Stimulated activated CD4-positive, alpha-beta T cell treated with anti-CD3 and anti-CD28 coated beads, Interleukin-2, amount 100 ng/mL, for 48 hours (primary cell): ENCODE data around the gene RIMBP3B.
"Not testable (repeated sequence)": the region's sequence is repeated elsewhere in the genome, so short reads cannot be mapped to it uniquely, and the experiment has no call there.

ENCODE experiments used
- DNase-seq, 2 donors: peaks; one replicate each; pipeline ENCODE4 v3.0.0-alpha.2; 2020

Gene RIMBP3B, protein sequence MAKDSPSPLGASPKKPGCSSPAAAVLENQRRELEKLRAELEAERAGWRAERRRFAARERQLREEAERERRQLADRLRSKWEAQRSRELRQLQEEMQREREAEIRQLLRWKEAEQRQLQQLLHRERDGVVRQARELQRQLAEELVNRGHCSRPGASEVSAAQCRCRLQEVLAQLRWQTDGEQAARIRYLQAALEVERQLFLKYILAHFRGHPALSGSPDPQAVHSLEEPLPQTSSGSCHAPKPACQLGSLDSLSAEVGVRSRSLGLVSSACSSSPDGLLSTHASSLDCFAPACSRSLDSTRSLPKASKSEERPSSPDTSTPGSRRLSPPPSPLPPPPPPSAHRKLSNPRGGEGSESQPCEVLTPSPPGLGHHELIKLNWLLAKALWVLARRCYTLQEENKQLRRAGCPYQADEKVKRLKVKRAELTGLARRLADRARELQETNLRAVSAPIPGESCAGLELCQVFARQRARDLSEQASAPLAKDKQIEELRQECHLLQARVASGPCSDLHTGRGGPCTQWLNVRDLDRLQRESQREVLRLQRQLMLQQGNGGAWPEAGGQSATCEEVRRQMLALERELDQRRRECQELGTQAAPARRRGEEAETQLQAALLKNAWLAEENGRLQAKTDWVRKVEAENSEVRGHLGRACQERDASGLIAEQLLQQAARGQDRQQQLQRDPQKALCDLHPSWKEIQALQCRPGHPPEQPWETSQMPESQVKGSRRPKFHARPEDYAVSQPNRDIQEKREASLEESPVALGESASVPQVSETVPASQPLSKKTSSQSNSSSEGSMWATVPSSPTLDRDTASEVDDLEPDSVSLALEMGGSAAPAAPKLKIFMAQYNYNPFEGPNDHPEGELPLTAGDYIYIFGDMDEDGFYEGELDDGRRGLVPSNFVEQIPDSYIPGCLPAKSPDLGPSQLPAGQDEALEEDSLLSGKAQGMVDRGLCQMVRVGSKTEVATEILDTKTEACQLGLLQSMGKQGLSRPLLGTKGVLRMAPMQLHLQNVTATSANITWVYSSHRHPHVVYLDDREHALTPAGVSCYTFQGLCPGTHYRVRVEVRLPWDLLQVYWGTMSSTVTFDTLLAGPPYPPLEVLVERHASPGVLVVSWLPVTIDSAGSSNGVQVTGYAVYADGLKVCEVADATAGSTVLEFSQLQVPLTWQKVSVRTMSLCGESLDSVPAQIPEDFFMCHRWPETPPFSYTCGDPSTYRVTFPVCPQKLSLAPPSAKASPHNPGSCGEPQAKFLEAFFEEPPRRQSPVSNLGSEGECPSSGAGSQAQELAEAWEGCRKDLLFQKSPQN (N-terminal part only)

DNA sequence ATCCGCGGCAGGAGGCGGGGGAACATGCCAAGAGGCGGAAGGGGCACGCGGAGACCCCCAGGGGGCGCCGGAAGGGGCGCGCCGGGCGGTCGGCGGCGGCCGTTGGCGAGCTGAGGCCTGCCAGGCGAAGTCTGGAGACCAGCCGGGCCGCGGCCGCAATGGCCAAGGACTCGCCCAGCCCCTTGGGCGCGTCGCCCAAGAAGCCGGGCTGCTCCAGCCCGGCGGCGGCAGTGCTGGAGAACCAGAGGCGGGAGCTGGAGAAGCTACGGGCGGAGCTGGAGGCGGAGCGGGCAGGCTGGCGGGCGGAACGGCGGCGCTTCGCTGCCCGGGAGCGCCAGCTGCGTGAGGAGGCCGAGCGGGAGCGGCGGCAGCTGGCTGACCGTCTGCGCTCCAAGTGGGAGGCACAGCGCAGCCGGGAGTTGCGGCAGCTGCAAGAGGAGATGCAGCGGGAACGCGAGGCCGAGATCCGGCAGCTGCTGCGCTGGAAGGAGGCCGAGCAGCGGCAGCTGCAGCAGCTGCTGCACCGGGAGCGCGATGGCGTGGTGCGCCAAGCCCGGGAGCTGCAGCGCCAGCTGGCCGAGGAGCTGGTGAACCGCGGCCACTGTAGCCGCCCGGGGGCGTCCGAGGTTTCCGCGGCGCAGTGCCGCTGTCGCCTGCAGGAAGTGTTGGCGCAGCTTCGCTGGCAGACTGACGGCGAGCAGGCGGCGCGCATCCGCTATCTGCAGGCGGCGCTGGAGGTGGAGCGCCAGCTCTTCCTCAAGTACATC is at the start of gene RIMBP3B:
TSS of gene RIMBP3B (plus strand) at position 51 of the 767 bp plus-strand sequence. CDS start at position 159, 108 bp downstream.
- DNase-seq: not testable (repeated sequence)

DNA sequence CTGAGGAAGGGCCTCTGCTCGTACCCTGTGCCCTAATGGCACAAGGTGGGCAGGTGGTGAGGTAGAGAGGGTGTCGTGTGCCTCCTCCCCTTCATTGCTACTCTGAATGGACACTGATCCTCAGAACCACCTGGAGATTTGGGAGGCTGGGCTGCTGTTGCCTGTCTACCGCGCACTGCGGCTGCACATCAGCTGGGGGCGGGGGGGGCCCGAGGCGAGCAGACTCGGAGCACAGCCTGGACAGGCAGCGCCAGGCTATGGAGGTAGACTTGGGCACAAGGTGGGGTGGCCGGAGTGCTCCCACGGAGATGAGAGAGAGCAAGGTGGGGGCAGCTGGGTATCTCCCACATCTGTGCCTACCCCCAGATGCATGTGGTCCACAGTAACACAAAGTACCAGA is 26.0 kb upstream of the RIMBP3B start:
- not testable (repeated sequence) for DNase-seq

DNA sequence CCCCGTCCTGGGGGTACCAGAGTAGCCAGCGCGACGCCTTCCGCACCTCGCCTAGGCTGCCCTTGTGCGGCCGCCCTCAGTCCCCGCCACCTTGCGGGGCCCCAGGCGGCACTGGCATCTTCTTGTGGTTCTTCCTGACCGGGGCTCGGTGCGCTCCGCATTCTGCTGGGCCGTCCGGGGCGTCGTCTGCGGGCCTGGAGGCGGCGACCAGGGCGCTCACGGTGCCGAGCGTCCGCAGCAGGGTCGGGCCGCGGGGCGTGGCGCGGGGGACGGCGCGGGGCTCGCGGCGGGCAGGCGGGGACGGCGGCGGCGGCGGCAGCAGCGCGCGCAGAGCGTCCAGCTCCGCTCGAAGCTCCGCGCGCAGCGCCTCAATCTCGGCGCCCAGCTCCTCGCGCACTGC is 23.0 kb upstream of the RIMBP3B start:
- not testable (repeated sequence) for DNase-seq

DNA sequence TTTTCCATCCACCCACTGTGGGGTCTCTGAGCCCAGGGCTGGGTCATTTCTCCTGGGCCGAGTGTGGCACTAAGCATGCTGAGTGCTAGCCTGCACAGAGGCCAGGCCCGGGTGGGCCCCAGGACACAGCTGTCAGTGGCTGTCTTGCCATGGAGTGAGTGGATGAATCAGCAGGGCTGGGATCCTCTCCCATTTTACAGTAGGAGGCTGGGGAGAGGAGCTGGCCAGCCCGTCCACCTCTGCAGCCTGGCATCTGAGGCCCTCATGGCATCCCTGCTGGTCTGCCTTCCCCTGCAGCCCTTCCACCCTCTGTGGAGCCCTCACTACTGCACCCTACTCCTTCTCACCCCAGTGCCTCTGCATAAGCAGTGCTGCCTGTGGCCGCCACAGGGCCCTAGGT is 21.1 kb upstream of the RIMBP3B start:
- DNase-seq: not testable (repeated sequence)

DNA sequence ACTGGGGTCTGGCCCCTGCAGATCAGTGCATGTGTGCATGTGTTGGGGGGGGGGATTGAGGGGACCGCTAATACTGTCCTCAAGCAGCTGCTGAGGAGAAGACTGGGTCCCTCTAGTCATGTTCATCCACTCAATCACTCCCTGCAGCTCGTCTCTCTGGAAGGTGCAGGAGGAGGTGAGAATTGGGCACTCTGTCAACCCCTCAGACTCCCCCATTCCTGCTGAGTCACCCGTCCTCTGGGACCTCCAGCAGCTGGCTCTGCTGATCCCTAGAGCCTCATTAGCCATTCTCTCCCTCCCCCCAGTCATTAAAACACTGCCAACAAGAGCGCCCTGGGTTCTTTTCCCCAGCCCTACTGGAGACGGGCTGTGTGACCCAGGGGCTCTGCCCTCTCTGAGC is 20.5 kb upstream of the RIMBP3B start:
- DNase-seq: not testable (repeated sequence)

DNA sequence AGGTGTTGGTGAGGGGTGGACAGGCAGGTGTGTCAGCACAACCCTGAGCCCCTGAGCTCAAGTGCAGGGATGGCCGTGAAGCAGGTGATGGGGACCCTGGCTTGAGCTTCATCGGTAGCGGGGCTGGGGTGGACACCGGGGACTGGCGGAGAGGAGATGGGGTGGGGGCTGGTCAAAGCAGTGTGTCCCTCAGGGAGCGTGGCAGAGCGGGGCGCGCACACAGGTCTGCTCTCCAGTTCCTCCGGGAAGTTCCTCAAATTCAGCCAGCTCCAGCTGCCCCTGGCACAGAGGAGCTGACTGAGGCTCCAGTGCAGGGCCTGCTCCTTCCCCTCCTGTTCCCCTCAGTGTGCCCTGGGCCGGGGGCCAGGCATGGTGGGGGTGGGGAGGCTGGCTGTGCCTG is 19.7 kb upstream of the RIMBP3B start:
- not testable (repeated sequence) for DNase-seq

DNA sequence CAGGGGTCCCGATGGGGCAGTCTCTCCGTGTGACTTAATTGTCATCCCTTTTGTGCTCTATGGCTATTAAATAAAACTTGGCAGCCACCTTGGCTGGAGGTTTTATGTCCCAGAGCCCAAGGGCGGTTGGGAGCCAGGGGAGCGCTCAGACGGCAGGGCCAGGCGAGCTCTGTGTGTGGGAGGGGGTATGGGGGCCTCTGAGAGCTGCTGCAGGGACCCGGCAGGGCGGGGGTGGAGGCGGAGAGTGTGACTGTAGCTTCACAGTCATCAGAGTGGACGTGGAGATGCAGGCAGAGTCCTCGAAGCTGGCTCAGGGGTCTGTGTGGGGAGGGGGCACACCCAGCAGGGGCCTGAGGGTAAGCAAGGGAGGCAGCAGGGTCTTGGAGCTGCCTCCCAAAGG is 19.2 kb upstream of the RIMBP3B start:
- DNase-seq: not testable (repeated sequence)

DNA sequence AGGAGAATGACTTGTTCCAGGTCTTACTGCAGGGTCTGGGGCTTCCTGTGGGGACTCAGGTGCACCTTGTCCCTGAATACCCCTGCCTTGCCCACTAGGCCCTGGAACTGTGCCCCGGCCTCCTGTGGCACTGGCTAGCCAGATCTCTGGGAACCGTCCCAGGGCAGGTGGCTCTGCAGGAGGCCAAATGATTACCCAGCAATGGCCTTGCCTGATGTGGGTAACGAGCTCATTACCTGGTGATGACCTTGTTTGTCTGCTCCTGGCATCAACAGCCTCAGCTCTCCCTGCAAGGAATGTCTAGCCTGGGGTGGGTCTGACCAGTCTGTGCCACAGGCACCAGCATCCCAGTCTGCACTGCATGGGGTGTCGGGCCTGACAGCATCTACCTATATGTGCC is 18.2 kb upstream of the RIMBP3B start:
- DNase-seq: not testable (repeated sequence)

DNA sequence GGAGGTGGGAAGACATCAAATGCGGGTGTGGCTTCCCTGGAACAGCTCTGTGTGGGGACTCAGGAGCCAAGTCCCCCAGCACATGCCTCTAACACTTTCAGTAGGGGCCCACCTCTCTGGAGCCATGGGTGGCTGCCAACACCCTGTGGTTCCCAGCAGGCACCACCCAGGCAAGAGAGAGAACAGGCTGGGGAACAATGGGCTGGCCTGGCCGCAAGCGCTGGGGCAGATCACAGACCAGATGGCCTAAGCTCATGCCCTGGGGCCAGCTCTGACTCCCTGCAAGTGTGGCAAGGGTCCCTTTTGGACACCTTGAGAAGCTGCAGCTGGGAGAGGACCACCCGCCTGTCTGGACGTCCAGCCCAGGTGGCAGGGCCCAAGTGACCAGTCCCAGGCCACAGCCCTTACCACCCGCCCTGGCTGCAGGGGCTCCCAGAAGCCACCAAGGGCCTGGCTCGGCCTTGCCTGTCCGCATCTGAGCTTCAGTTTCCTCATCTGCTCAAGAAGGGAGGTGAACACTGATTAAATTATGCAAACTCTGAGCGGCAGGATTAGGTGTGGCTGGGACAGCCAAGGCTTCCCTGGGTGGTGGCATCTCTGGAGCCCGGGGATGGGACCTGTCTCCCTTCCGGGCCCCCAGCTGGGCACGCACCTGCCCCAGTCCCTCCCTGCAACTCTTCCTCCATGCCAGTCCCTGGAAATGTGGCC is 14.8 kb upstream of the RIMBP3B start:
- DNase-seq: not testable (repeated sequence)

DNA sequence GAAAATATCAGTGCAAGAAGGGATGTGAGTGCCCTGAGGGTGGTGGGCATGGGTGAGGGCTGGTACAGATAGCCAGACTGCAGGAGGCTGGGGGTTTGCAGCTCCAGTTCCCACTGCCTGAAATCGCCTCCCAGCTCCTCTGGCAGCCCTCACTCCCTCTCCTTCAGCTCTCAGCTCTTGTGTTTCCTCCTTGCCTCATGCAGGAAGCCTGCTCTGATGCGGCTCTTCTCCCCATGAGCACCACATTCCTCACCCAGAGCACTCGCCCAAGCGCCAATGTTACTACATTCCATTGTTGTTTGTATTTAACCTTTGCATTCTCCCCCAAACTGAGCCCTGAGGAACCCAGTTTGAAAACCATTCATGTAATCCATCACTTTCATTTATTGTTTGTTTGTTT is 7.7 kb upstream of the RIMBP3B start:
- DNase-seq: not testable (repeated sequence)

DNA sequence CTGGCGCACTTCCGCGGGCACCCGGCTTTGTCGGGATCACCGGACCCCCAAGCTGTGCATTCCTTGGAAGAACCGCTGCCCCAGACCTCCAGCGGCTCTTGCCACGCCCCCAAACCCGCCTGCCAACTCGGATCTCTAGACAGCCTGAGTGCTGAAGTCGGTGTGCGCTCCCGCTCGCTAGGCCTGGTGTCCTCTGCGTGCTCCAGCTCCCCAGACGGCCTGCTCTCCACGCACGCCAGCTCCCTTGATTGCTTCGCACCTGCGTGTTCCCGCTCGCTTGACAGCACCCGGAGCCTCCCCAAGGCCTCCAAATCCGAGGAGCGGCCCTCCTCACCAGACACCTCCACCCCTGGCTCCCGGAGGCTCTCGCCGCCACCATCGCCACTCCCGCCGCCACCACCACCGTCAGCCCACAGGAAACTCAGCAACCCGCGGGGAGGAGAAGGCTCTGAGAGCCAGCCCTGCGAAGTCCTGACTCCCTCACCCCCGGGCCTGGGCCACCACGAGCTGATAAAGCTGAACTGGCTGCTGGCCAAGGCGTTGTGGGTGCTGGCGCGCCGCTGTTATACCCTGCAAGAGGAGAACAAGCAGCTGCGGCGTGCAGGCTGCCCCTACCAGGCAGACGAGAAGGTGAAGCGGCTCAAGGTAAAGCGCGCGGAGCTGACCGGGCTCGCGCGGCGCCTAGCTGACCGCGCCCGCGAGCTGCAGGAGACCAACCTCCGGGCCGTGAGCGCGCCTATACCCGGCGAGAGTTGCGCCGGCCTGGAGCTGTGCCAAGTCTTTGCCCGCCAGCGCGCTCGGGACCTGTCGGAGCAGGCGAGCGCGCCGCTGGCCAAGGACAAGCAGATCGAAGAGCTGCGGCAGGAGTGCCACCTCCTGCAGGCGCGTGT is 1.2 kb downstream of the RIMBP3B start:
- not testable (repeated sequence) for DNase-seq

DNA sequence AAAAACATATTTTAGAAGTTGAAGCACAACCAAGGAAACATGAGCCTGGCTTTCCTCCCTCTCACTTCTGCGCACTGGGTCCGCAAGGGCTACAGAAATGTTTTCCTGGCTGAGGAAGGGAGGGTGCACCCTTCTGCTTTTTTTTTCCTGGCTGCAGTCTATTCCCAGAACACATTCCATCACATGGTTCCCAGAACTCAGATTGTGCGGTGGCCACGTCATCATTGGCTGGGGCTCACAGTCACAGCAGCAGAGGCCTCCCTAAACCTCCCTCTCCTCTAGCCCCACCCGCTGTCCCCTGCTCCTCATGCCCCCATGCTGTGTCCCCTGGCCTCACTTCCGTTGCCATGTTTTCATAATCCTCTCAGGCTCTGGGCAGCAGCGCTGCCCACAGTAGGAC is 5.9 kb downstream of the RIMBP3B start:
- DNase-seq: not testable (repeated sequence)

DNA sequence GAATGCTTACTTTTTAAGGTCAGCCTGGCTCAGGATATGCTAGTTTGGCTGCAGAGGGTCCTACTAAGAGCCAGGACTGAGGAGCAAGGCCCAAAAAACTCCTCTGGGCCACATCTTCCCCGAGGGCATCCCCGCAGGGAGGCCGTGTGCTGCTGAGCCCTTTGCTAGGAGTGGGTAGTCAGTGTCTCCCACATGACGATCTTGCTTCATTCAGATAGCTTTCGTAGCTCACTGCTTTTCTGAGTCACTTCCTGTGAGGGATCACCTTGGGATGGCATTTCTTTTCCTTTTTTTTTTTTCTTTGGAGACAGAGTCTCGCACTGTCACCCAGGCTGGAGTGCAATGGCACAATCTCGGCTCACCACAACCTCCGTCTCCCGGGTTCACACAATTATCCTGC is 6.5 kb downstream of the RIMBP3B start:
- not testable (repeated sequence) for DNase-seq

DNA sequence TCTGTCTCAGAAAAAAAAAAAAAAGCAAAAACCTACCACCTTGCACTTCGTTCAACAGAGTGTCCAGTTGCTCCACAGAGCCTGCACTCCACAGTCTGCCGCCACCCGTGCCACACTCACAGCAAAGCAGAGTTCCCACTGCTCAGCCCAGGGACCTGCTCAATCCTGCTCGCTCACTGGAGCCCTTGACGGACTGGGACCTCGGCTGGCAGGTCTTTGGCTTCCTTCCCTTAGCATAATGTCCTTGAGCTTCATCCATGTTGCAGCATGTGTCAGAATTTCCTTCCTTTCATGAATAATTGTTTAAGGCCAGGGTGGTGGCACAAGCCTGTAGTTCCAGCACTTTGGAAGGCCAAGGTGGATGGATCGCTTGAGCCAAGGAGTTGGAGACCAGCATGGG is 11.1 kb downstream of the RIMBP3B start:
- not testable (repeated sequence) for DNase-seq

DNA sequence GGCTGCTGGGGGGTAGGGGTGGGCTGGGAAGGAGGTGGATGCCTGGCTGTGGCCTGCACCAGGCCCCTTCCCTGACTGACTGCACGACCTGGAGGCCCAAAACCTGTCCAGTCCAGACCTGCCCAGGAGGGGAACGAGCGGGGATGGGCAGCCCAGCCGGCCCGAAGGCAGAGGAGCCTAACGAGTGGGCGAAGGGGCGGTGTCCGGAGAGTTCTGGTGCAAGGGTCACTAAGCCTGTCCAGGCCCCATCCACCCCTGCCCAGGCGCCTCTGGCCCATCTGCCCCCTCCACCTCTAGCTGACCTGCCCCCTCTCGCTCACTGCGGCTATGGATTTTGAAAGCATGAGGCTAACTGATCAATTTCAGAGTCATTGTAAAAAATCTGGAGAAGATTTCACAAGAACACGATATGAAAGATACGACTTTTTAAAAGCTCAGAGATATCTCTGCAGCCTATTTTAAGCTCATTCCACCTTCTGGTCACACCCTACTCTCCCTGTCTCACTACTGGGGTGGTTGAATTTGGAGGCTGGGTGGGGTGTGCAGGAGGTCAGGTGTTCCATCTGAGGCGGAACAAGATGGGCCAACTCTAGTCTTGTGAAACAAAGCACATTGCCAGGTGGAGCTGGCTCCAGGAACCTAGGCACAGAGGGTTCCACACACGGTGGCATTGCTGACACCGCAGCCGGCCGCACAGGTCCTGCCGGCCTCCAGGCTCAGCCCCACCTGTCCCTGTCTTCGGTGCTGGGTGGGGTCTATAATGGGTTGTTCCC is 17.8 kb downstream of the RIMBP3B start:
- not testable (repeated sequence) for DNase-seq

DNA sequence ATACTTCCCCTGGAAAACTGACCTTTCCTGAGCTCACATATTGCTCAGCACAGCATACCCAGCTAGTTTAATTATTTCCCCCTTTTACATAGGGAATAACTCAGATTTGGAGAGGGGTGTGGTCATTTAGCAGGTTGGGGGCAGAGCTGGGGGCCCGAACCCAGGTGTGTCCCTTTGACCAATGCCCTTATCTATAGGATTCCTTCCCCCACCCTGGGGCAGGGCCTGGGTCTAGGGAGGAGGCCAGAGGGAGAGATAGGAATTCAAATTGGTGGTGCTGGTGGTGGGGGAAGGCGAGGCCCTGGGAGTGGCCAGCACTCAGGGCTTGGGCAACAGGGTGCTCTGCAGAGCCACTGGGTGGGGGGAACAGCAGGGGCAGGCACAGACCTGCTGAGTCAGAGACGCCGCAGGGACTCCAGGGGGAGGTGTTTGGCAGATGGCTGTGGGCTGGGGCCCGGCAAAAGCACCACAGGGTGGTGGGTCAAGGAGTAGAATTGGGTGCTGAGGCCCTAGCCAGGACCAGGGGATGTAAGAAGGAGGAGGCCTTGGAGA is 19.3 kb downstream of the RIMBP3B start:
- not testable (repeated sequence) for DNase-seq

DNA sequence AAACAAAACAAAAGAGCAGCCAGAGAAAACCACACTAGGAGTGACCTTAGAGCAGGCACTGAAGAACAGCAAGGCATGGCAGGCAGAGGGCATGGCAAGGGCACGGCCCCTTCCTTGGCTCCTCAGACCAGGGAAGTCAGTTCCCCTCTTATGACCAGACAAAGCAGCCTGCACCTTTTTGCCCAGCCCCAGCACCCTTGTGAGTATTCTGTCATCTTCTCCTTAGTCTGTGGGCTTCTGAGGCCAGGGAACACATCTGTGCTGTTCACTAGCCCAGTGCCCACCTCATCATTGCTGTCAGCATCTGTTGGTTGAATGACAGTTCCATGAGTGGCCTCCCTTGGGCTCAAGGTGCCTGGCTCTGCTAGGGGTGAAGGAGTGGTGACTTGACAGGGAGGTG is 23.6 kb downstream of the RIMBP3B start:
- not testable (repeated sequence) for DNase-seq

DNA sequence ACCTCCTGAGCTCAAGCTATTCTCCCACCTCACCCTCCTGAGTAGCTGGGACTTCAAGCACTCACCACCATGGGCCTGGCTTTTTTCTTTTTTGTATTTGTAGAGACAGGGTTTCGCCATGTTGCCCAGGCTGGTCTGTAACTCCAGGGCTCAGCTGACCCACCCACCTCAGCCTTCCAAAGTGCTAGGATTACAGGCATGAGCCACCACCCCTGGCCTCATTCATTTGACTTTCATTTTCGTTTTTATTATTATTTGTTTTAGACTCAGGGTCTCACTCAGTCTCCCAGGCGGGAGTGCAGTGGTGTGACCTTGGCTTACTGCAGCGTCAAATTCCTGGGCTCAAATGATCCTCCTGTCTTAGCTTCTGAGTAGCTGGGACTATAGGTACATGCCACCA is 24.2 kb downstream of the RIMBP3B start:
- DNase-seq: not testable (repeated sequence)

DNA sequence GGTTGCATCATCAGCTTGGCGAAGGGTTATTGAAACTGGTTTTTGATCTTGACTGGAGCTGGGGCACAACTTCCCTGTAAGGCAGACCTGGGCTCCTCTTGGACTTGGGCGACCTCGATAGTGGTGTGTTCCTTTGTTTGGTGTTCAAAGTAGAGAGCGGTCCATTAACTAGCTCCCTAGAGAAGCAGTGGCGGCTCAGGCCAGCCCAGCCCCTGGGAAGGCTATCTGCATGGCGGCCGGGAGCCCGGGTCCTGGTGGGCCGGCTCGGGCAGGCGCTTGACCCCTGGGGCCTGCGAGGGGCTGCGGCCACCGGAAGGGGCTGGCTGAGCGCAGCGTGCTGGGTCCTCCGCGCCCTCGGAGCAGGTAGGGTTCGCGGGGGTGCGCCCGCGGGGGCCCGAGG is 32.8 kb downstream of the RIMBP3B start:
- DNase-seq: not testable (repeated sequence)
